Dendritic cell treated with granulocyte-macrophage colony-stimulating factor and Interleukin-4, amounts not matched to agents 40 ng/mL and 50 ng/mL, for 4 days (primary cell): ENCODE data around the gene NFATC2.
"Not testable (repeated sequence)": the region's sequence is repeated elsewhere in the genome, so short reads cannot be mapped to it uniquely, and the experiment has no call there.

Source experiments
- H3K27ac Mint-ChIP-seq: one replicate; pipeline ENCODE4 v1.8.0; 2022; ENCODE audit warnings: mild to moderate bottlenecking, mixed read lengths
- H3K27me3 Mint-ChIP-seq: one replicate; pipeline ENCODE4 v1.8.0; 2022; ENCODE audit warnings: mild to moderate bottlenecking, mixed read lengths
- H3K36me3 Mint-ChIP-seq: one replicate; pipeline ENCODE4 v1.8.0; 2022; ENCODE audit warnings: low read depth, mixed read lengths
- H3K4me1 Mint-ChIP-seq: one replicate; pipeline ENCODE4 v1.8.0; 2022; ENCODE audit warnings: low read depth, mixed read lengths
- H3K4me3 Mint-ChIP-seq: one replicate; pipeline ENCODE4 v1.8.0; 2022; ENCODE audit warnings: mild to moderate bottlenecking, moderate library complexity, mixed read lengths
- H3K9me3 Mint-ChIP-seq: one replicate; pipeline ENCODE4 v1.8.0; 2022; ENCODE audit warnings: mixed read lengths
- intact Hi-C: fragments of 100-400 bp; cut with micrococcal nuclease; formaldehyde crosslinking; loops from one replicate; pipeline ENCODE4 v1.15.0; 2022

The NFATC2 gene

DNA sequence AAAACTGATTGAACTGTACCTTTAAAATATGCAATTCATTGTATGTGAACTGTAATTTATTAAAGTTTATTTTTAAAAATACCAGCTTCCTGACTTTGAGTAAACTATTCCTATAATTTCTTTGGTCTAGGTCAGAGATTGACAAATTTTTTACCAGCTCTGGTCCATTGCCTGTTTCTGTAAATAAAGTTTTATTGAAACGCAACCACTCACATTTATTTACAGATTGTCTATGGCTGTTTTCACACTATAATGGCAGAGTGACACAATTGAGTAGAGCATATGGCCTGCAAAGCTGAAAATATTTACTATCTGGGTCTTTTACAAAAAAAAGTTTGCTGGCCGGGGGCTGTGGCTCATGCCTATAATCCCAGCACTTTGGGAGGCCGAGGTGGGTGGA is 33.0 kb upstream of the NFATC2 start:
- Mint-ChIP-seq H3K4me1 (no peaks in the 10 kb centered on the region), H3K4me3 (no peak overlapping the region), H3K27me3 (peaks cover 16% of the 10 kb centered on the region), H3K36me3 (no peaks in the 10 kb centered on the region), H3K27ac (no peak overlapping the region), H3K9me3 (peaks cover 21% of the 10 kb centered on the region)
- intact Hi-C loops, result no loop called here

DNA sequence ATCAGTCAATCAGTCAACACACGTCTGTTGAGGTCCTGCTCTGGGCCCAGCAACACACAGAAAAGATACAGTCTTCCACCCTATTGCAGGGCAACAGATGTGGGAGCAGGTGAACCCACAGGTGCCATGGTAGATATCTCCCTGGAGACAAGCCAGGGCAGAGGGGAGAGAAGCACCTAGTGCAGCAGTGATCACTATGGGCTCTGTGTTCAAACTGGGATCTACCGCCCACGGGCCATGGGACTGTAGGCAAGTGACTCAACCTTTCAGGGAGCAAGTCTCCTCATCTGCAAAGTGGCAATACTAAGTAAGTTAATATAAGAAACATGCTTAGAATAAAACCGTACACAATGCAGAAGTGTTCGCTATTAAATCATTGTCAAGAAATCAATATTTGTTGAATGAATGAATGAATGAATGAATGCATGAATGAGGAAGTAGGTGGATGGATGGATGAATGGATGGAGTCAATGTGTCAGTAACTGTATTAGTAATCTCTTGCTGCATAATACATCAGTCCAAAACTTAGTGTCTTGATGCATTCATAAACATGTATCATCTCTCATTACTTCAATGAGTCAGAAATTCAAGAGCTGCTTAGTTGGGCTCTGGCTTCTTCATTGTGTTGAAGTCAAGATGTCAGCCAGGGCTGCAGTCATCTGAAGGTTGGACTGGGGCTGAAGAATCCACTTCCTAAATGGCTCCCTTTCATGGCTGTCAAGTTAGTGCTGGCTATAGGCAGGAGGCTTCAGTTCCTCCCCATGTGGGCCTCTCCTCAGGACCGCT is 31.9 kb upstream of the NFATC2 start:
- Mint-ChIP-seq H3K9me3 (peaks cover 21% of the 10 kb centered on the region), H3K4me1 (no peaks in the 10 kb centered on the region), H3K4me3 (no peak overlapping the region), H3K36me3 (no peaks in the 10 kb centered on the region), H3K27ac (no peak overlapping the region), H3K27me3 (peaks cover 16% of the 10 kb centered on the region)
- intact Hi-C loops, result no loop called here

DNA sequence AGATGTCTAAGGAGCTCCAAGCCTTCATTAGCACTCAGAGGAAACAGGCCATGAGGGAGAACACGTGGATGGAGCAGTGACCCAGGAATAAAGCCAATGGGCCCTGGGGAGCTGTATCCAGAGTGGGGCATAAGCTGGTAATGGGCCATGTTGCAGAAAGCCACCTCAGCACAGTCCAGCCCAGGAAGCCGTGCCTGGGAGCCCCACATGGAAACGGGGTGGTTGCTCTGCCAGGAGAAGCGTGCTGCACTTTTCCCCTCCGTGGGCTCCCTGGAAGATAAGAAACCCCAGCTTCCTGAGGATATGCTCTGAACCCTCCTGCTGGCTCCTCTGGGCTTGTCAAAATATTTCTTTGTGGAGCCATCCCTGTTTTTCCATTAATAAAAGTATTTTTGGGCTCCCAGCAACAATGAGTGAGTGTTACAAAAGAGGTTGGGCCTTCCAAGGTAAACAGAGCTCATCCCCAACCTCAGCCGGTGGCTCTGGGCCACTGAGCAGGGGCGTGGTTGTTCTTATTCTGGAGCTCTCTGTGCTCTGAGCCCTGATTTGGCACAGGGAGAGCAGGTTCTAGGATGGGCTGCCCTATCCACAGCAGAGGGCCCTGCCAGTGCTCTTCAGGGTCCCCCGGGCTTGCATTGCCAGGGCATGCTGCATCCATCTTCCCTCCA is 31.2 kb upstream of the NFATC2 start:
- no peak overlapping the region for H3K27ac Mint-ChIP-seq
- intact Hi-C loops, result no loop called here
- no peaks in the 10 kb centered on the region for H3K36me3 Mint-ChIP-seq
- H3K4me3 Mint-ChIP-seq, result no peak overlapping the region
- H3K9me3 Mint-ChIP-seq, result peaks cover 21% of the 10 kb centered on the region
- H3K4me1 Mint-ChIP-seq, result no peaks in the 10 kb centered on the region
- peaks cover 20% of the 10 kb centered on the region for H3K27me3 Mint-ChIP-seq

DNA sequence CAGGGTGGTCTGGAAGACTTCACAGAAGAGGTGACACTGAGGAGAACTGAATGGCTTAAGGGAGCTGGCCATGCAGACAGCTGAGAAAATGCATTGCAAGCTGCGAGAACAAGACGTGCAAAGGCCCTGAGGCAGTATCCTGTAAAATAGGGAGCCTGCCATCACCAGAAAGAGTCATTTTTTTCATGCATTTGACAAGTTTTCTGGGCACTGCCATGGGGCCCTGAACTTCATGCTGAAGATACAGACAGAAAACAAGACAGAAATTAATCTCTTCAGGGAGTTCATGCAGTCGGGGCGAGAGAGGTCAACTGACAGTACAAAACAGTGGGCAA is 28.9 kb upstream of the NFATC2 start:
- intact Hi-C loops, result no loop called here
- H3K9me3 Mint-ChIP-seq, result peaks cover 21% of the 10 kb centered on the region
- no peaks in the 10 kb centered on the region for H3K4me1 Mint-ChIP-seq
- peaks cover 33% of the 10 kb centered on the region for H3K27me3 Mint-ChIP-seq
- no peak overlapping the region for H3K4me3 Mint-ChIP-seq
- H3K36me3 Mint-ChIP-seq, result no peaks in the 10 kb centered on the region
- H3K27ac Mint-ChIP-seq, result no peak overlapping the region

DNA sequence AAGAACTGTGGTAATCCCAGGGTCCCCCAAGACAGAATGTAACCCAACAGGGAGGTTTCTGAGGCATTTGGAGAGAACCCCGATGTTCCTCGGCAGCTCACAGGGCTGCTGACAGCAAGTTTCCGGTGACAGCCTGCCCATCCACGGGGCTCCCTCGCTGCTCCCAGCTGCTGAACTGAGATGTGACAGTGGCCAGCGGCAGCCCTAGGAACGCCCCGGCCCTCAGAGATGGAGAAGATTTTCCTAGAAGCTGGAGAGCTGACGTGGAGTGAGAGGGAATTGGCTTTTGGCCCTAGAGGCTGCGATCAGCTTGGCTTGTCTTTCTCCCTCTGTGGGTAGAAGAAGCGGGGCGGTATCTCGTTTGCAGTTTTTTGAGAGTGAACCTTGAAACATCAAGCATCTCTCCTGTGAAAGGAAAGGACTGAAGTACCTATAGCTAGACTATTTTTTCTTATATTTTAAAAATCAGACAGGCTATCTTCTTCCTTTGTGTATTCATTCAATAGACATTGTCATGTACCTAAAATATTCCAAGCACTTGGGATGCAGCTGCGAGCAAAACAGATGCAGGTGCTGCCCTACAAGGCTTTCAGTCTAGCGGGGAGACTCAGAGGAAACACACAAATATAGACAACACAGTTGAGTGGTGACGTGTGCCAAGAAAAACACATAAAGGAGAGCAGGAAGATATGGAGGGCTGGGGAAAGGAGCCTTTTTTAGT is 28.4 kb upstream of the NFATC2 start:
- Mint-ChIP-seq H3K4me3 (no peak overlapping the region), H3K27ac (no peak overlapping the region), H3K4me1 (peaks cover 3% of the 10 kb centered on the region), H3K27me3 (peaks cover 34% of the 10 kb centered on the region), H3K9me3 (peaks cover 21% of the 10 kb centered on the region), H3K36me3 (no peaks in the 10 kb centered on the region)
- intact Hi-C loops, result no loop called here

DNA sequence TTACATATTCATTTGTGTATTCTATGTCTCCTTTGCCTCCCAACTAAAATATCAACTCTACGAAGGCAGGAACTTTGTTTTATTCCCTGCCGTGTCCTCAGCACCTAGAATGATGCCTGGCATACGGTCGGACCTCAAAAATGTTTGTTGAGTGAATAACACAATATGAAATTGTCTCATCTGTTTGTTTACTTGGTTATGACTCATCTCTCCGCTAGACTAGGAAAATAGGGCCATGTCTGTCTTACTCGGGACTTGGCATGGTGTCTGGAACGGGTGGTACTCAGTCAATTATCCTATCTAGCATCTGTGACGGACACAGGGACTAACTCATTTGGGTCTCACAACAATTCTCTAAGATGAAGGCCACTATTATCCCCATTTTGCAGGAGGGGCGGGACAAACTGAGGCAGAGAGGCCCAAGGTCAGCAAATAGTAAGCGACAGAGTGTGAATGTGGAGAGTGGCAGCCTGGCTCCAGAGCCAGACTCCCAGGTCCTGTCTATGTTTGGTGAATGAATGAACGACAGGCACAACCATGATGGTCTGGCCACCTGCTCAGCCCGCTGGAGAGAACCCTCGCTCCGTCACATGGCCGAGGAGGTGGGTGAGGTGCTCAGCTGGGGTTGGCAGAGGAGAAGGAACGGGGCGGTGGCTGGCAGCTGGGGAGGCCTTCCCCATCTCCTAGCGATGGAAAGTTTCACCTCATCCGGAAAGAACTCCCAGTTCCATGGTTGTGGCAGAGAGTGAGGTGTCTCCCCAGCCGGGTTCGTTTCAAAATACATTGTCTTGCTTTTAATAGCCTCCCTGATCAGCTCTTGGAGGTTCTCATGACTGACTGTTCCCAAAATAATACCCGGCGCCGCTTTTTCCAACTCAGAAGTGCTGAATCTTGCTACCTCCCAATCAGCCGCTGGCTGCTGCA is 27.6 kb upstream of the NFATC2 start:
- no peaks in the 10 kb centered on the region for H3K36me3 Mint-ChIP-seq
- peaks cover 42% of the 10 kb centered on the region for H3K27me3 Mint-ChIP-seq
- H3K4me1 Mint-ChIP-seq, result peaks cover 8% of the 10 kb centered on the region
- H3K4me3 Mint-ChIP-seq, result no peak overlapping the region
- H3K9me3 Mint-ChIP-seq, result peaks cover 19% of the 10 kb centered on the region
- no peak overlapping the region for H3K27ac Mint-ChIP-seq
- intact Hi-C loops, result no loop called here

DNA sequence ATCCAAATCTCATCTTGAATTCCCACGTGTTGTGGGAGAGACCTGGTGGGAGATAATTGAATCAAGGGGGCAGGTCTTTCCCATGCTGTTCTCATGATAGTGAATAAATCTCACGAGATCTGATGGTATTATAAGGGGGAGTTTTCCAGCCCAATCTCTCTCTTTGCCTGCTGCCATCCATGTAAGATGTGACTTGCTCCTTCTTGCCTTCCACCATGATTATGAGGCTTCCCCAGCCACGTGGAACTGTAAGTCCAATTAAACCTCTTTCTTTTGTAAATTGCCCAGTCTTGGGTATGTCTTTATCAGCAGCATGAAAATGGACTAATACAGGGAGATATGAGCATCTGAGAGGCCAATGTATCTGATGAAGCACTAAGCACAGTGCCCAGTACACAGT is 26.0 kb upstream of the NFATC2 start:
- peaks cover 14% of the 10 kb centered on the region for H3K4me1 Mint-ChIP-seq
- H3K36me3 Mint-ChIP-seq, intact Hi-C loops, H3K4me3 Mint-ChIP-seq, H3K27ac Mint-ChIP-seq, H3K9me3 Mint-ChIP-seq: not testable (repeated sequence)
- peaks cover 49% of the 10 kb centered on the region for H3K27me3 Mint-ChIP-seq

DNA sequence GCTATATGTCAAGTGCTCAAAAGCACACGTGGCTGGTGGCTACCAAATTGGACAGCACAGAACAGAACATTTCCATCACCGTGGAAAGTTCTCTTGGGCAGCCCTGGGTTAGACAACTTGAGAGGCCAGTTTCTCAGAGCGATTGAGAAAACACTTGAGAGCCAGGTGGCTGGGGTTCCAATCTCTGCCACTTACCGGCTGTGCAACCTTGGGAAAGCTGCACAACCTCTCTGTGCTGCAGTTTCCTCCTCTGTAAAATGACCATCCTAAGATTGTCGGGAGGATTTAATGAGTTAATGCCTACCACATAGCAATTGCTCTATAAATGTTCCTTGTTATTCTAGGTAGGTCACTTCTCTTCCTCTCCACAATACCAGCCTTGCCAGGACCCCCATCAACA is 25.1 kb upstream of the NFATC2 start:
- H3K27me3 Mint-ChIP-seq, result peaks cover 57% of the 10 kb centered on the region
- peaks cover 23% of the 10 kb centered on the region for H3K4me1 Mint-ChIP-seq
- no peak overlapping the region for H3K4me3 Mint-ChIP-seq
- no peaks in the 10 kb centered on the region for H3K36me3 Mint-ChIP-seq
- peaks cover 9% of the 10 kb centered on the region for H3K9me3 Mint-ChIP-seq
- H3K27ac Mint-ChIP-seq, result no peak overlapping the region
- intact Hi-C loops, result no loop called here

DNA sequence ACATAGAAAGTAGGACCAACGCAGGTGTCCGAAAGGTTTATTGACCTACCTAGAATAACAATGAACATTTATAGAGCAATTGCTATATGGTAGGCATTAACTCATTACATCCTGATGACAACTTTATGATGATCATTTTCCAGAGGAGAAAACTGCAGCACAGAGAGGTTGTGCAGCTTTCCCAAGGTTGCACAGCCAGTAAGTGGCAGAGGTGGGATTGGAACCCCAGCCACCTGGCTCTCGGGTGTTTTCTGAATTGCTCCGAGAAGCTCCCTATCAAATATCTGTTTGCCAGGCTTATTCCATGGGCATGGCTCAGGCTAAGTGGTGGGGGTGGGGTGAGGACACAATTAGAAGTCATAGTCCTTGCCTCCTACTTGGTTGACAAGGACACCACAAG is 24.1 kb upstream of the NFATC2 start:
- H3K36me3 Mint-ChIP-seq, result no peaks in the 10 kb centered on the region
- H3K9me3 Mint-ChIP-seq, result peaks cover 8% of the 10 kb centered on the region
- H3K27me3 Mint-ChIP-seq, result peaks cover 66% of the 10 kb centered on the region
- peaks cover 30% of the 10 kb centered on the region for H3K4me1 Mint-ChIP-seq
- intact Hi-C loops, result no loop called here
- H3K4me3 Mint-ChIP-seq, result no peak overlapping the region
- H3K27ac Mint-ChIP-seq, result no peak overlapping the region

DNA sequence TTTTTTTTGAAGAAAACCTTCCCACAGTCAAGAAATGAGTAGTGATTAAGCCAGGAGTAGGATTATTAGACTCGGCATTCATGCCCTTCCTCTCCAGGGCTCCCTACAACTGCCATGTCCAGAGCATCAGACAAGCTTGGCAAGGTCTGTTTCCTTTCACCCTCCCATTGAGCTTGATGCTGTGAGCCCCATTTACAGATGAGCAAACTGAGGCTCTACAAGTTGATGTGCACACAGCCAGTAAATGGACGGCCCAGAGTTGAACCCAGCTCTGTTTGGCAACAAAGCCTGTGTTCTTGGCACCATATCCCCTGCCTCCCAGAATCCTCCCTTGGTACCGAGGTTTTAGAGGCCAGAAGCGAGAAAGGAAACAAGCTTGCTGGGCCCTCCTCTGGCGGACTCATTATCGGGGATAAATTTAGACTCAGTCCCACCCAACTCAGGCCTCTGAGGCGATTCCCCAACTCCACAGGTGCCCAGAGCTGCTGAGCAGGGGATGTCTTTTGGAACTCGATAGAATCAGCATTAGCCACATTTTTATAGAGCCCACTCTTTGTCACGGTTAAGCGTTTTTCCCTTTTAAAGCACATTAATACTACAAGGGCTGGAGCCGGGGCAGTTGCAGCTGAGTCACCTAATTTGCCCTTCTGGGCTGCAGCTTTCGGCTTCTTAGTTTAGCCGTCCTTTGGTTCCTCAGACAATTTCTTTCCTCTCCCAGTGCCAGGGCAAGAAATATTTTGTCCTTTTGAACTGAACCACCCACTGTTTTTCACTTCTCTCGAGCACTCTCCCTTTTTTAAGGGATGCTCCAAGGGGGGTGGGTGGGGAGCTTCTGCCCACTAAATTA is 23.0 kb upstream of the NFATC2 start:
- peaks cover 70% of the 10 kb centered on the region for H3K27me3 Mint-ChIP-seq
- H3K27ac Mint-ChIP-seq, result no peak overlapping the region
- intact Hi-C loops, result no loop called here
- peak overlapping the region; percentile 44 for H3K4me3 Mint-ChIP-seq
- no peaks in the 10 kb centered on the region for H3K9me3 Mint-ChIP-seq
- peaks cover 35% of the 10 kb centered on the region for H3K4me1 Mint-ChIP-seq
- no peaks in the 10 kb centered on the region for H3K36me3 Mint-ChIP-seq

DNA sequence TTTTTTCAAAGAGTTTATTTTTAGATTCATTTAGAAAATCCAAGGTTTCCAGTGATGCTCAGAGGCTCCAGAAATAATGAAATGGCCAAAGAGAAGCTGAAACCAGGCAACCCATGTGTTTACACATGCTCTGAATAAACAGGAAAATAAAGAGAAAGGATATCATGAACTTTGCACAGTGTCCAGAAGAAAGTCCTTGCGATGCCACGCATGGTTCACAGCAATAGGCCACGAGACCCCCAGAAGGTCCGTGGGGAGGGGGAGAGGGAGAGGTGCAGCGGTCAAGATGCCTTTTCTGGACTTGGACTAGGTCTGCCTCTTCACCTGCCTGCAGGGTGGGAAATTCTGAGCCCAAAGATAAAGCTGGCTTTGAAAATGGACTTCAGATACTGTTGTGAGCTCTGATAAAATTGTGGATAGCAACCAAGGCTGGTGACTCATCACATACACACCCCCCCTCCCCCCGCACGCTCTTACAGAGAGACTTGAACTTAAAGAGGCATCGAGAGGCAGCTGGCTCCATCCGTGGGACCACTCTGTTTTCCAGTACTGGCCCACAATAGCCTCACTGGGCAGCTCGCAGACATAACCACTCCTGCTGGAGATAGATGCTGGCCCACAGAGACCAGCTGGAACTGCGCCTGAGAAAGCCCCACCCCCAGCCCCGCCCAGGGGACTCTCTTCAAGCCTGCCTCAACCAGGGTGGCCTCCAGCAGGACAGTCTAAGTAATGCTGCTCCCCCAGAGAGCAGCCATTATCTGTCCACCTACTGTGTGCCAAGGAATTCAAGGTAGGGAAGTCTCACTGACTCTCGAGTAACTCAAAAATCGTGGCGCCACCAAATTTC is 21.2 kb upstream of the NFATC2 start:
- Mint-ChIP-seq H3K36me3 (no peaks in the 10 kb centered on the region), H3K4me1 (peaks cover 35% of the 10 kb centered on the region), H3K9me3 (no peaks in the 10 kb centered on the region), H3K4me3 (no peak overlapping the region), H3K27ac (no peak overlapping the region), H3K27me3 (peaks cover 80% of the 10 kb centered on the region)
- intact Hi-C loops, result no loop called here

DNA sequence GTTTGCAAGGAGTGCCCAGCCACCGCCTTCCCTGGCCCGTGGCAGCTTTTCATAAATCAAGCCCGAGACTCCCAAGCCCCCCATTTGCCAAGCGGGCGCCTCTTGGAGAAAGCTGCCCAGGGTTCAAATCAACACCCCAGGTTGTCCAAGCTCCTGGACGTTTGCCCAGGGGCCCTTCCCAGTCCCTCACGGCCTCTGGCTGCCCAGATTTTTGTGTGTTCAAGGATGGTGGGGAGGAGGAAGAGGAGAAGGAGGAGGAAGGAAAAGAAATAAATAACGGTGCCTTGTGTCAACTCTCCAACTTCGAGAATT is 20.6 kb upstream of the NFATC2 start:
- Mint-ChIP-seq H3K36me3 (no peaks in the 10 kb centered on the region), H3K27me3 (peaks cover 76% of the 10 kb centered on the region), H3K9me3 (no peaks in the 10 kb centered on the region), H3K4me3 (peak overlapping the region; percentile 30), H3K4me1 (peaks cover 35% of the 10 kb centered on the region), H3K27ac (no peak overlapping the region)
- intact Hi-C loops, result no loop called here
